Epithelial cell of prostate (primary cell): Measurements from ENCODE around the gene ACAA2.
"Not testable (repeated sequence)": the region's sequence is repeated elsewhere in the genome, so short reads cannot be mapped to it uniquely, and the experiment has no call there.

Source experiments
- DNase-seq: peaks from one replicate; pipeline ENCODE4 v3.0.0-alpha.2; 2011; ENCODE audit warnings: low read depth, low spot score
- H3K27ac ChIP-seq: fragments of 450-650 bp; 2 replicates; pipeline ENCODE4 v1.5.1; 2017; ENCODE audit warnings: mild to moderate bottlenecking

ACAA2 gene

DNA sequence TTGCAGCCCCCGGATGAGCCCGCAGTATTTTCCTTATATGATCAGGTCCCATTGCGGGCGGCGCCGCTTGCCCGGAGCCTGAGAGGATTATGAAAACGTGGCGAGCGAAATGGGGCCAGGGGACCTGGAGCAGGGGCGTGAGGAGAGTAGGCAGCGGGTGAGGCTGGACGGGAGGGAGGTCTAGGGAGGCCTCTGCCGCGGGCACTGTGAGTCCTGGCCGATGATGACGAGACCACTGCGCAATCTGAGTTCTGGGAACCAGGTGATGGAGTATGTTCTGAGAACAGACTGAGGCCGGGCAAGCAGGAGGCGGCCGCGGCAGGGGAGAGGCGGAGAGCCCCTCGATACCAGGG lies 790 bp upstream of the ACAA2 start:
- peak overlapping the region; percentile 75 for H3K27ac ChIP-seq
- DNase-seq = no peak

DNA sequence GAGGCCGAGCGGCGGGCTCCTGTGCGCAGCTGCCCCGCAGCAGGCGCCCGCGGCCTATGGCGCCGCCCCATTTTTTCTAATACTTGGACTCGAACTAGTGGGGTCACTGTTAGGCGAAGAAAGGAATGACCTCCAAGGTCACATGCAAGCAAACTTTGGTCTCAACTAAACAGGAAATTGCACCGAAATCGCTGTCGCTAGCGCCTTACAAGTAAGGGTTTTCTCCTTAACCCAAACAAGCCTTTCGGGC lies 339 bp downstream of the ACAA2 start:
- DNase-seq = no peak
- peak overlapping the region; percentile 75 for H3K27ac ChIP-seq

DNA sequence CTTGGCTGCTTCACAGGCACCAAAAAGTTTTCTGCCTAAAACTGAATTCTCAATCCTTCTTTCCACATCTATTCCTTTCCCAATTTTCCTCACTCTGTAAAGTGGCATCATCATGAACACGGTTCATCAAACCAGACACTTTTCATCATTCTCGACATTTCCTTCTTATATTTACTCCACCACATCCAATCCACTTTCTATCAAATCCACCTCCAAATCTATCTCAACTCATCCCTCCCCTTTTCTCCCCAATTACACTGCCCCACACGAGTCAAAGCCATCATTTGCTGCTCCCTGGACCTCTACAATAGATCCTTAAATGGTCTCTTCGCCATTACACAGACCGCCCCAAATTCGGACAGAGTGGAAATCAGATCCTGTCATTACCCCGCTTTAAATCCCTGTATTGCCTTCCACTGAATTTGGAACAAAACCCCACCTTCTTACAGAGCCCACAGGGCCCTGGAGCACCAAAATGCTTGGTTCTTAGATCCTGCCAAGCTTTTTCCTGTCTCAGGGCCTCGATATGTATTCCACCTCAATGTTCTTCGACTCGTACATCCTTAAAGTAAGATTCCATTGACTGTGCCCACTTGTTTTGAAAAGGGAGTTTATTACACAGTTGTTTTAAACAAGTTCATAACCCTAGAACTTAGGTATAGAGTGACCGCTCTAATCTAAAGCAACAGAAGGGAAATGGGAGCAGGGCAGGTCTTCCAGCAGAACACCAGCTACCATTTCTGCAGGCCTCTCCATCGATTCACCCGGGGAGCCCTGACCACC lies 856 bp downstream of the ACAA2 start:
- H3K27ac ChIP-seq = peak overlapping the region; percentile 75
- no peak for DNase-seq

DNA sequence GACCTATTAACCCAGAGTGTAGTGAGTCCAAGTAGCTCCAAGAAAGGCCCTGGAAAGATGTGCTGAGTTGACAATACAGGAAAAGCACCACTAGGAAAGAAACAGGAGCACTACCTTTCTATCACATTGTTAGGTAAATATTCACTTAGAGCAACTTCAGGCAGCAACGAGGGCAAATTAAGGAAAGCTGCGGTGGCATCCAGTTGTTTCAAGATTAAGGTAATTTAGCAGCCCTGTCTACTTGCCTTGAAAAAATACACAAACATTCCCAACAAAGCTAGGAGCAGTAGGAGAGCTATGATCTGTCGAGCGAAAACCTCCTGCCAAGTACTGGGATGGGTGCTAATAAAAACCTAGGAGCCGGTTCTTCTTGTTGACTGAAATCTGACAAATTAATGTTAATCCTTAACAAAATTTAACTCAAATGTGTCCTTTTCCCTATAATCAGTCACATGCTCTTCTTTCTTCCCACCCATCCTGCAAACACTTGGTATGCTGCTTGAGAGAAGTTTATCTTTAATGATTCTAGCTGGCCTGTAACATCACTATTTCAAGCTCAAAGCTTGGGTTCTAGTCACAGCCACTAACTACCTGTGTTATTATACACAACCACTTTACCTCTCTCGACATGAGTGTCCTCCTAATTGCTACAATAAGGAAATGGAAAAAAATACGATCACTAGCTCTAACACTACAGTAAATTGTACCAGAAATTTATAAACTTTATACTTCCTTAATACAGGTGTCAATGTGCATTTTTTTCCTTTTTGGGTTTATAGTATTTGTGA lies 2.0 kb downstream of the ACAA2 start:
- no peak overlapping the region for H3K27ac ChIP-seq
- no peak for DNase-seq

DNA sequence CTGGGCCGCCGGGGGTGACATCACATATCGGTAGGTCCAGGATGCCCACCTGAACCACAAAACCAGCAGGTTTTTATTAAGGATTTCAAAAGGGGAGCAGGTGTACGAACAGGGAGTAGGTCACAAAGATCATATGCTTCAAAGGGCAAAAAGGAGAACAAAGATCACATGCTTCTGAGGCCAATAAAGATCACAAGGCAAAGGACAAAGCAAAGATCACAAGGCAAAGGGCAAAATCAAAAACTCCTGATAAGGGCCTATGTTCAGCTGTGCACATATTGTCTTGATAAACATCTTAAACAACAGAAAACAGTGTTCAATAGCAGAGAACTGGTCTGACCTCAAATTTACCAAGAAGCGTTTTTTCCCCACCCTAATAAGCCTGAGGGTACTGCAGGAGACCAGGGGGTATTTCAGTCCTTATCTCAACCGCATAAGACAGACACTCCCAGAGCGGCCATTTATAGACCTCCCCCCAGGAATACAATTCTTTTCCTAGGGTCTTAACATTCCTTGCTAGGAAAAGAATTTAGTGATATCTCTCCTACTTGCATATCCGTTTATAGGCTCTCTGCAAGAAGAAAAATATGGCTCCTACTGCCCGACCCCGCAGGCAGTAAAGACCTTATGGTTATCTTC lies 4.7 kb downstream of the ACAA2 start:
- not testable (repeated sequence) for DNase-seq, H3K27ac ChIP-seq

DNA sequence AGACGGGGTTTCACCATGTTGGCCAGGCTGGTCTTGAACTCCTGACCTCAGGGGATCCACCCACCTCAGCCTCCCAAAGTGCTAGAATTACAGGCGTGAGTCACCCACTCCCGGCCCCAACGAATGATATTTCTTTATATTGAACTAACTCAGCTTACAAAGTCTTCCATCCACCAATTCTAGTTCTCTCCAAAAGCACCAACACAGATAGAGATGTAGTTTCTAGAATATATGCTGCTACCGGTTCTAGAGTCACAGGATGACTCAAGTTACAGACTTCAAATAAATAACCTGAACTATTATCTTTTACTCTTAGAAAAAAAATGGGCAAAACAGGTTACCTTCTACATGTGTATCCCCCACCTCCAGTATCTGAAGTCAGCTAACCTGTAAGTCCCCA lies 9.2 kb downstream of the ACAA2 start:
- no peak for DNase-seq
- H3K27ac ChIP-seq = no peak overlapping the region

DNA sequence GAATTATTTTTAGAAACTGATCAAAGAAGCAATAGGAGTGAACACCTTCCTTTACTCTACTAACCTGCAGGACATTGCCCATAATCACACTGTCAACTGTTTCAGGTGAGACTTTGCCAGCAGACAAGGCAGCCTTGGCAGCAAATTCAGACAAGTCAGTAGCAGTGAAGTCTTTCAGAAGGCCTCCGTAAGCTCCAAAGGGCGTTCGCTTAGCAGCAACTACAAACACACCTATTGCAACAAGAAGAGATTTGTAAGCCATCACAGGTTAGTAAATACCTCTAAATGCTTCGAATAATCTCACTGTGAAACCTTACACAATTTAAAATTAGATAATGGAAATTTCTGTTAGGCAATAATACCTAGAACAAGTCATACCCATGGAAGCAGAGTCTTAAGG lies 10.7 kb downstream of the ACAA2 start:
- no peak for DNase-seq
- no peak overlapping the region for H3K27ac ChIP-seq

DNA sequence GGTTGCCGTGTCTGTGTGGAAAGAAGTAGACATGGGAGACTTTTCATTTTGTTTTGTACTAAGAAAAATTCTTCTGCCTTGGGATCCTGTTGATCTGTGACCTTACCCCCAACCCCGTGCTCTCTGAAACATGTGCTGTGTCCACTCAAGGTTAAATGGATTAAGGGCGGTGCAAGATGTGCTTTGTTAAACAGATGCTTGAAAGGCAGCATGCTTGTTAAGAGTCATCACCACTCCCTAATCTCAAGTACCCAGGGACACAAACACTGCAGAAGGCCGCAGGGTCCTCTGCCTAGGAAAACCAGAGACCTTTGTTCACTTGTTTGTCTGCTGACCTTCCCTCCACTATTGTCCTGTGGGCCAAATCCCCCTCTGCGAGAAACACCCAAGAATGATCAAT lies 12.8 kb downstream of the ACAA2 start:
- not testable (repeated sequence) for DNase-seq, H3K27ac ChIP-seq

DNA sequence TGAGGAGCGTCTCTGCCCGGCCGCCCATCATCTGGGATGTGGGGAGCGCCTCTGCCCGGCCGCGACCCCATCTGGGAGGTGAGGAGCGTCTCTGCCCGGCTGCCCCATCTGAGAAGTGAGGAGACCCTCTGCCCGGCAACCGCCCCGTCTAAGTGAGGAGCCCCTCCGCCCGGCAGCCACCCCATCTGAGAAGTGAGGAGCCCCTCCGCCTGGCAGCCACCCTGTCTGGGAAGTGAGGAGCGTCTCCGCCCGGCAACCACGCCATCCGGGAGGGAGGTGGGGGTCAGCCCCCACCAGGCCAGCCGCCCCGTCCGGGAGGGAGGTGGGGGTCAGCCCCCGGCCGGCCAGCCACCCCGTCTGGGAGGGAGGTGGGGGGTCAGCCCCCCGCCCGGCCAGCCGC lies 13.5 kb downstream of the ACAA2 start:
- DNase-seq, H3K27ac ChIP-seq: not testable (repeated sequence)

DNA sequence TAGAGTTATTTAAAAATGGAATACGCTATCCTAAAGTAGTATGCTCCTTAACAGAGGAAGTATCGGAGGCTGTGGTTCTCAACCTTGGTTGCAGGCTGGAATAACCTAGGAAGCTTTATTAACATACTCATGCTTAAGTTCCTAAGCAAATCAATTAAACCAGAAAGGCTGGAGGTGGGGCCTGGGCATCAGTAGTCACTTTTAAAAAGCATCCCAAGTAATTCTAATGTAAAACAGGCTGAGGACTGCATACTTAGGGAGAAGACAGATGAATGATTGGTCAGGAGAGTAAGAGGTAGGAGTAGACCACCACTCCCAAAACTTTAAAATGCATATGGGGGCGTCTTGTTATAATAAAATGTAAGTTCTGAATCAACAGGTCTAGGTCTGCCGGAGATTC lies 15.3 kb downstream of the ACAA2 start:
- no peak for DNase-seq

DNA sequence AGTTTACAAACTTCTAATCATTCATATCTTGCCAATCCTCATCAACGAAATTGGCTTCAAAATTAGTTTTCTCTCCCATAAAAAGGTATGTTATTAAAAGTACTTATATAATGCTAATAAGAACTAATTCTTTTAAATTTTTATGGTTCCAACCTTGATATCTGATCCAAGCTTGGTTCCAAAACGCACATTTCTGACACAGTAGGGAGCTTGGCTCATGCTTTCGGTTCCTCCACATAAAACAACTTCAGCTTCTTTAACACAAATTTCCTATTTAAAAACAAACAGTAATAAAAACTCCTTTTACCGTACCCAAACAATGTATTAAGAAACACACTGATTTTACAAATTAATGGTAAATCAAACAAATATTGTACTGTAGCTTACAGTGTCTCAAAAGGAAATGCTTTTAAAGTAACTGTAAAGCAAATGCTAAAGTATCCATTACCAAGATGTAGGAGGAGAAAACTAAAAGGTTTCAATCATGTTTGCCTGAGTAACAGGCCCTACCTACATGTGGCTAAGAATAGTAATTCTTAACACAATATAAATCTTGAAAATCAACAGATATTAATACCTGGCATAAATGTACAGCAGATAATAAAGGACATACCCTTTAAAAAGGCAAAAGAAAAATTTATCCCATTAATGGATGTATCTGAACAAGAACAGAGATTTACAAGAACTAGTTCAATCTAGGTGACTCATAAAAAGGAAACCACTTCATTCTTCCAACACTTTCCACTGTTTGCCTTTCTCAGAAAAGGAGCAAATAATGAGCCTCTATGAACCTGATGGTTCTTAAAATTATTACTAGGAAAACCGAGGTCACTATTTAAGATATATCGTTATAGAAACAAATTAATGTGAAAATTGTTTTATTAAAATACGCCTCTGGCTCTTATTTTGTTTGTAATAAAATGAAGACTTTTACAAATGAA lies 17.5 kb downstream of the ACAA2 start:
- H3K27ac ChIP-seq = no peak overlapping the region
- no peak for DNase-seq

More for the DNA sequence above, 15.3 kb downstream of the ACAA2 start:
- no peak overlapping the region for H3K27ac ChIP-seq

DNA sequence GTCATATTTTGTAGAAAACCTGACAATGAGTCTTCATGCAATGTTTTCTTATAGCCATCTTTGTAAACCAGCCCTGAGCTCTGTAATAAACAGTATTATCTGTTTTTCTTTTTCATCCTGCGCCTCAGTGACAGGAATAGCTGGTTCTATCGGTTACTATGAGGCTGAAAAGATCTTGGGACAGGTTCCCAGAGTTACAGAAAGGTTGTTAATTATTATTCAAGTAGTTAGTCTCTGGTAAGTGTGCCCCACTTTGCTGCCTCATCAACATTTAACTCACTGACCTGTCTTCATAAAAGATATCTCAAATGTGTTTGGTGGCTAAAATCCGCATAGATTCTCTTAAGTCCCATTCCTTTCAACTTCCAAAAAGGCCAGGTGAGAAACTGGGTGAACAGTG lies 18.6 kb downstream of the ACAA2 start:
- H3K27ac ChIP-seq = no peak overlapping the region
- no peak for DNase-seq

DNA sequence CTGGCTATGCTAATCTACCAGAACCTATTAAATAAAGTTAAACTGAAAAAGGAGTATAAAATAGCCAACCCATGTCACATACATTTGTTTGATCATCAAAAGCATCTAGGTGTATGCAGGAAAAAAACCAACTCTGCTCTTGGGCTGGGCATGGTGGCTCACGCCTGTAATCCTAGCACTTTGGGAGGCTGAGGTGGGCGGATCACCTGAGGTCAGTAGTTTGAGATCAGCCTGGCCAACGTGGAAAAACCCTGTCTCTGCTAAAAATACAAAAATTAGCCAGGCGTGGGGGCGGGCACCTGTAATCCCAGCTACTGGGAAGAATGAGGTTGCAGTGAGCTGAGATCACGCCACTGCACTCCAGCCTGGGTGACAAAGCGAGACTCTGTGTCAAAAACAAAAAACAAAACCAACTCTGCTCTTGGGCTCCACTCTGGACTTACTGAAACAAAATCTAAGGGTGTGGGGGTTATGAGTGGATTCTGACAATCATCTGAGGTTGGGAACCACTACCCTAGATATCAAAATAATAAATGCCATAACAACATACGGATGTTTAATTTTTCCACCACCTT lies 23.7 kb downstream of the ACAA2 start:
- H3K27ac ChIP-seq, DNase-seq: not testable (repeated sequence)

DNA sequence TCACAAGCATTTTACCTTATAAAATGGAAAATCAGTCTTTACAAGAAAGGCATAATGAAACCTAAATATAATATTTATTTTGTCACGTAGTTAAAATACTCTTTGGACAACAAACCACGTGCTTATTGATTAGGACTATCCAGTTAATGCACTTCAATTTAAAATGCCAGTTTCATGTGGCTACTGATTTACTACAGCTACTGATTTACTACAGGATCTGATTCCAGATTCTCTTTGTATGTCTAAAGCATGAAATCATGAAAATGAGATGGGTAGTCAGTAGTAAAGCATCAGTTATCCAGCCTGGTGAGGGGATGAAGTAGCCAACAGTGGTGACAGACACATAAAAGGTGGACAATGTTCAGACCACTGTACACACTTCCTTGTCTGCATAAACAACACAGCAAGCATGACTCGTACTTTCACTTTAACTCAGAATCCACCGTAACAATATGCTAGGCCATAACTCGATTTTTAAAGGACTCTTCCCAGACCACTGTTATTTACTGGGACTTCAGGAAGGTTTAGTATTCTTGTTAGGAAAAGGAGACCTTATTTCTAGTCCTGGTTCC lies 24.9 kb downstream of the ACAA2 start:
- no peak for DNase-seq
- H3K27ac ChIP-seq = no peak overlapping the region

DNA sequence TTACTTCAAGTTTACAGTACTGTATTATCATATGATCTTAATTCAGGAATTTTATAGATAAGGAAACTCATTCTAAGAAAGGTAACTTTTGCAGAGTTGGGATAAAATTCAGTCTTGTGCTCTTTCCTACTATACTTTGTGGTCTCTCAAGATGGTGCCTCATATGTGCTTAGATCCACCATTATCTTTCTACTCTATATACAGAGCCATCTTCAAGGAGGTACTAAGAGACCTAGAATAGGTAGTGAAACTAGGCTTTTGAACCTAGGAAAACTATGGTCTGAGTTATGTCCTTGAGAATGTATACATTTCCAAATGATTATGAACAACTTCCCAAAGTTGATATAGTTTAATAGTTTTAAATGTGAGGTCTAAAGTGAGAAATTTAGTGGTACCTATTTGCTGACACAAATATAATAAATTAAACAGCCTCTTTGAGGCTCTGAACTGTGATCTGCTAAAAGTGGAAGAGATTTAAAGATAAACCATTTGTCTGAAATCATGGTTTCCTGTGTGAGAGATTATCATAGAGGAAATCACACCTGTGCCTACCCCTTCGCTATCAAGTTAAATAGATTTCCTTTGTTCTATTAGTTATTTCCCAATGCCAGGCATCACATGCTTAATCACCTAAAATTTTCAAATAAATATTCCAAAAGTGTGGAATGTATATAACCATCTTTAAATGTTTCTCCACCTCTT lies 27.2 kb downstream of the ACAA2 start:
- no peak overlapping the region for H3K27ac ChIP-seq
- no peak for DNase-seq

DNA sequence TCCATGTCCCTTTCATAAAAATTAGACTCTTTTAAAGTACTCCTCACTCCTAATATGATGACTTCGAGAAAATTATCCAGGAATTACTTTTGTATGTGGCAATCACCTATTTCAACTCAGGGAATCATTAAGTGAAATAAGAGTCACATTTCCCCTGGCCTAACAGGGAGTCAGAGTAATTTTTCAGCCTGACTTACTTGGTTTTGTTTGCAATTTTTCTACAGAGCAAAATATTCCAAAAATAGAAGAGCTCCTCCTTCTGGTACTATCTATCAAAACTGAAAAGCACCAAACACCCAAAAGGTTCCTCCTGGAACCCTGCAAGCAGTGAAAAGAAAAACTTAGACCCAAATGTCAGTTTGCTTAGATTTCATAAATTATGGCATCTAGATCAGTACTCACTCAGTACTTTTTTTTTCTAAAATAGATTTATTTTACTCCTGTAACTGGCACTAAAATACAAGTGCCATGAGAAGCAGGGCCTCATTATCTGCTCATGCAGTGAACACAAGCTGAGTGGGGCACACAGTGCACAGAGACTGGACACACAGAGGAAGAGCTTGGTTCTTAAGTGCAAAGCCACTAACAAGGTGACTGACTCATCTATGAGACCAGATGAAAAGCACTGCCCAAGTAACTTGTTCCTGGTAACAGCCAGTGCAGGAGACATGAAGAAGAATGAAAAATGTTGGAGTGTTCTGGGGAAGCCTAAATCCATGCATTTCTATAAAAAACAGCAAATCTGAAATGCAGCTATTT lies 28.7 kb downstream of the ACAA2 start:
- no peak overlapping the region for H3K27ac ChIP-seq
- DNase-seq = no peak

DNA sequence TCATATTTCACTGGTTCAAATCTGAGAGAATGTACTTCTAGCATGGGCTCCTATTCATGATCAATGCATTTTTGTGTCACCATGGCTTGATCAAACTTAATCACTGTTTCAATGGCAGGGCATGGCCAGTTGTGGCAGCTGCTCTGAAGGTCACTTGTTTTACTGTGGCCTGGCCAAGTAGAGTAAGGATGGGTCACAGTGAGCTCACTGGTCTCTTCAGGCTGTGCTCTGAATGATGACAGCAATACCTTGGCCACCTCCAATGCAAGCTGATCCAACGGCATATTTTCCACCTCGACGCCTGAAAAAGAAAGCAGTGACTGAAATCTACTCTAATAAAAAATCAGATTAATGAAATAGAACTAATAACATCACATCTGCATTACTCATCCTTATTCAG lies 29.7 kb downstream of the ACAA2 start:
- not testable (repeated sequence) for DNase-seq, H3K27ac ChIP-seq

DNA sequence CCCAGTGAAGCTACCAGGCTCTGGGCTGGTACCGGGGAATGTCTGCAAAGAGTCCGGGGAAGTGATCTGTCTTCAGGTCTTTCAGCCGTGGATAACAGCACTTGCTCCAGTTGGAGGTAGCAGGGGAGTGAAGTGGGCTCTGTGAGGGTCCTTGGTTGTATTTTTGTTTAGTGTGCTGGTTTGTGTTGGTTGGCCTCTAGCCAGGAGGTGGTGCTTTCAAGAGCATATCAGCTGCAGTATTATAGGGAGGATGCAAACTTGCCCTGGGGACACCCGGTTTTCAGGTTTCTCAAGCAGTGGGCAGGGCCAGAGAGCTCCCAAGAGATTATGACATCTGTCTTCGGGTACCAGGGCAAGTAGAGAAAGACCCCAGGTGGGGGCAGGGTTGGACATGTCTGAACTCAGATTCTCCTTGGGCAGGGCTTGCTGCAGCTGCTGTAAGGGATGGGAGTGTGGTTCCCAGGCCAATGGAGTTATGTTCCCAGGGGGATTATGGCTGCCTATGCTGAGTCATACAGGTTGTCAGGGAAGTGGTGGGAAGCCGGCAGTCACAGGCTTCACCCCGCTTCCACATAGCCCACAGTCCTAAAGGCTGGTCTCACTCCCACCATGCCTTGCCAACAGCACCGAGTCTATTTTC lies 34.4 kb downstream of the ACAA2 start:
- no peak overlapping the region for H3K27ac ChIP-seq
- DNase-seq = peak; percentile 14
